Fibroblast of gingiva (primary cell): Measurements from ENCODE around the gene ARHGEF10L.
A peak's percentile ranks its signal among the peaks of the same experiment; 100 is the strongest.

Experiments used
- DNase-seq: peaks from one replicate; pipeline ENCODE4 v3.0.0-alpha.2; 2011; ENCODE audit warnings: low read depth

ARHGEF10L gene

DNA sequence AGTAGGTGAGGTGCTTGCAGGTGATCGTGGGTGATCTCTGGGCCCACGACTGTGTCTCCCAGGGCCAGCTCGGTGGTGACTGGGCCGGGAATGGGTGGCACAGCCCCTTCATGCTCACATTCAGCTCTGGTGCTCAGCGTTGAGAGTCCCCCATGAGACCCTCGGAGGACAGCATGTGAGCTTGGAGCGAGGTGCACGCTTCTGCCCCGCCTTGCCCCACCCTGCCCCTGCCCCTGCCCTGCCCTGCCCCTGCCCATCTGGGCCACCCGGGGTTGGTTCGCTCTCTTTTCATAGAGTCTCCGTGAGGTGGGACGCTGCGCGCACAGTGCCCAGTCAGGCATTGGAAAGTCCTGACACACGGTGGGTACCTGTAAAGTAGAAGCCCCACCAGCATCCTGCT is 140.4 kb downstream of the ARHGEF10L start:
- no peak for DNase-seq

DNA sequence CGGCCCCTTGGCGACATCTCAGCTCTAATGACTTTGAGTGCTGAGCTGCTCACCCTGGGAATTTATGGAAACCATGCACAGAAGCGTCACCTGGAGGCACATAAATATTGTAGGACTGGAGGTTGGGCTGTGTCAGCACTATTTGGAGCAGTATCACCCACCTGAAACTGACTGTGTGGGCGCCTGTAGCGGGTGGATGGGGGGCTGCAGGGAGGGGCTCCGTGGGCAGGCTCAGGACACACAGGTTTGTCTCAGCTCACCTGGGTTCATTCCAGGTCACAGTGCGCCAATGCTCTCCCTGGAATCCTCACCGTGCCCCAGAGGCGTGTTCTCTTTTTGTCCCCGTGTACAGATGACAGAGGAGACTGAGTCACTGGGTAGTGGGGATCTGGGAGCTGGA is 140.8 kb downstream of the ARHGEF10L start:
- DNase-seq, result no peak

DNA sequence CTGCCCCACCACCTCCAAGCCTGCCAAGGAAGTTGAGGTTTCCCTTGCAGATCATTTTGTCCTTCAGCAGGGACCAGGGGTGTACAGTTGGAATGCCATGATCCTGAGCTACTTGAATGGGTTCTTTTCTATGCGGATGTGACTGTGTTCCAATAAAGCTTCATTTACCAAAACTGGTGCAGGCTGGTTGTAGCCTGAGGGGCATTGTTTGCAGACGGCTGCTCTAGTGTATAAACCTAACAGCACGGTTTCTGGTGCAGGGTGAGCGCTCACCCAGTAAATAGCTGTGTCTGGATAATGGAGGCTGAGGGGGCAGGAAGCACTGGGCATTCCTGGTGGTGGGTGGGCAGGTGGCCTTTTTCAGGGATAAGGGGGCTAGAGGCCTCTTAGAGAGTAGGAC is 142.9 kb downstream of the ARHGEF10L start:
- DNase-seq, result no peak

DNA sequence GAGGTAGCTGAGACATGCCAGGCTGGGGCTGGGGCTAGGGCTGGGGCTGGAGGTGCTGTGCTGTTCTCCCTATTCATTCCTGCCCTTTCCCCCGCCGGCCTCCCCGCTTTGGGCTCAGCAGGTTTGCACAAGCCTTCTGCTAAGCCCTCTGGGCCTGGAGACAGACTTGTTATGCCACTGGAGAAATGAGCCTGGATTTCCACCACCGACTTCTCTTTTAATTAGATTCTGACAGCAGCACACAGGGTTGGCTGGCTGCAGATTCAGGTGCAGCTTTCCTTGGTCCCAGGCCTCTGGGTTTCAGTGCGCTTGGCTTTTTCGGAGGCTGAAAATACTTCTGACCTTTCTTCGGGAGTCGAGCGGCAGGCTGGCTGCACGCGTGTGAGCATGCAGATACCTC is 144.1 kb downstream of the ARHGEF10L start:
- no peak for DNase-seq

DNA sequence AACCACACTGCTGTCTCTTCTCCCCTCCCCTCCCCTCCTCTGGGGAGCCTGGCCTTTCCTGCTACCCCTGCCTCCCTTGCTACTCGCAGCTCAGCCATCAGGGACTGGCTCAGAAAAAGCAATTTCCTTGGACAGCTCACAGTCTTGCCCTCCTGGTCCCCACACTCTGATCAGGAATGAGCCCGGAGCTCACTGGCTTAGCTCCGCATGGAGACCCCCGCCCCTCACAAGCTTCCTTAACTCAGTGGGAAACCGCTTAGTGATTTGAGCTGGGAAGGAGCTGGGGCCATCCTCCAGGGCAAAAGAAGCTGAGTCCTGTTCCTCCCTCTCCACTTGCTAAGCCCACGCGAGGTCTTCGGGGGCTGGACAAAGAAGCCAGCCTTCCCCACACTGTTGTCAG is 145.3 kb downstream of the ARHGEF10L start:
- no peak for DNase-seq

DNA sequence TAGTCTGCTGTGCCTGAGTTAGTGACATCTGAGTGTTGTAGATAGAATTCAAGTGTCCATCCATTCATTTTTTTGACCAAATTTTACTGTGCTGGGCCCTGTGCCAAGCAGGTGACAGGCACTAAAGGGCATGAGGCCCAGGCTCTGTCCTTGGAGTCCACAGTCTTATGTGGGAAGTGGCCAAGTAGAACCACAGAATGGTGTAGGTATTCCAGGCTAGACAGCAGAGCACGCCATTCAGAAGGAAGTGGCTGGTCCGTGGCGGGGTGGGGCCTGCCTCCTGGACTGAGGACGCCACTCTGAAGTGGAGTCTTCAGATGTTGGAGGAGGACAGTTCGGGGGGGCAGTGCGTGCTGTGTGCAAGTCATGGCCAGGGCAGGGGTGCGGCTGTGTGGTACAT is 146.8 kb downstream of the ARHGEF10L start:
- no peak for DNase-seq

DNA sequence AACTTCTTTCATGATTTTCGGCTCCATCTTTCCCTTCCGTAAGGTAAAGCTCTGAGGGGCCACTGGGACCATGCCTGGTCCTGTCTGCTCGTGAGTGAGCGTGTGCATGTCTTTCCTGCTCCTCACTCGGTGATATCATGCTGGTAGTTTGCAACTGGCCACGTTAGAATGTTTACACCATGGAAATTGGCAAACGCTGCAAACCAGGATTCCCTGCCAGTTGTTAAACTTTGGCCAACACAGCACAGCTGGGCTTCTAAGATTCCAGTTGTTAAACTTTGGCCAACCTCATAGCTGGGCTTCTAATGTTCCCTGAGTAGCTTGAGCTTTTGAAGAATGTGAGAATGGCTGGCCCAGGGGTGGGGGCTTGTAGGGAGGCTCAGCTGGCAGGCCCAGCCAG is 147.6 kb downstream of the ARHGEF10L start:
- peak; percentile 70 for DNase-seq

DNA sequence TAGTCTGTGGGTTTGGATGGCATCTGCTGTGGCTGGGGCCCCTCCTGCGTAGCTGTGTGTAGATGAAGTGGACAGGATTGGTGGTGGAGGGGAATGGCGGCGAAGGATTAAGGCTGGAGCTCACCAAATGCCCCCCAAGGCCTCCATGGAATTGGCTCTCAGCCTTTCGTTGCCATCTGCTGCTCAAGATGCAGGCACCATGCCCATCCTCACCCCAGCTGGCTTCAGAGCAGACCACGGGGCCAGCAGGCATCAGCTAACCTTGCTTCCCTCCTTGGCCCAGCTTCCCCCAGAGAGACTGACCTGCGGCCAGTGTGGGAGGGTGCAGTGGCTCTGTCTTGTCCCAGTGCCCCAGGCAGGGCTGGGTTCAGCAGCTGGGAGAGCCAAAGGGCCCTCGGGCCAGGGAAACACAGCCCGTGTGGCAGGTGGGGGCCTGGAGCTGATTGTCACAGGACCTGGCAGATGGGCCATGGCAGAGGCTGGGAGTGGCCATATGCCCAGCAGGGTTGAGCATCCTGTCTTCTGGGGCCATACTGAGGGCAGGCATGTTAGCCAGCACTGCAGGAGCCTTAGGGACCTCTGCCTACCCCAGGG is 148.8 kb downstream of the ARHGEF10L start:
- no peak for DNase-seq

DNA sequence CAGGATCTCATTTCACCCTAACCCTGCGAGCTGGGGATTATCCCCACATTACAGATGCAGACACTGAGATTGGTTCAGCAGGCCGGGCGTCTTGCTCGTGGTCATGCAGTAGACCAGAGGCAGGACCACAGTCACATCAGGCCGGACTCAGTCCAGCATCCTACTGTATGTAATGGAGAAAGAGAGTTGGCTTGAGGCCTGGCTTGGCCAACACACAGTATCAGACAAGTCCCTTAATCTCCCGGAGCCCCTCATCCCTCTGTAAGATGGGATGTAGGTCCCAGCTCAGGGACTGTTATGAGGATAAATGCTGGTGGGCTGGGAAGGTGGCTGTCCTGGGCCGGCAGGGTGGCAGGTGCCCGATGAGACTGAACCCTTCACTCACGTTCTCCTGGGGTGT is 149.5 kb downstream of the ARHGEF10L start:
- no peak for DNase-seq

DNA sequence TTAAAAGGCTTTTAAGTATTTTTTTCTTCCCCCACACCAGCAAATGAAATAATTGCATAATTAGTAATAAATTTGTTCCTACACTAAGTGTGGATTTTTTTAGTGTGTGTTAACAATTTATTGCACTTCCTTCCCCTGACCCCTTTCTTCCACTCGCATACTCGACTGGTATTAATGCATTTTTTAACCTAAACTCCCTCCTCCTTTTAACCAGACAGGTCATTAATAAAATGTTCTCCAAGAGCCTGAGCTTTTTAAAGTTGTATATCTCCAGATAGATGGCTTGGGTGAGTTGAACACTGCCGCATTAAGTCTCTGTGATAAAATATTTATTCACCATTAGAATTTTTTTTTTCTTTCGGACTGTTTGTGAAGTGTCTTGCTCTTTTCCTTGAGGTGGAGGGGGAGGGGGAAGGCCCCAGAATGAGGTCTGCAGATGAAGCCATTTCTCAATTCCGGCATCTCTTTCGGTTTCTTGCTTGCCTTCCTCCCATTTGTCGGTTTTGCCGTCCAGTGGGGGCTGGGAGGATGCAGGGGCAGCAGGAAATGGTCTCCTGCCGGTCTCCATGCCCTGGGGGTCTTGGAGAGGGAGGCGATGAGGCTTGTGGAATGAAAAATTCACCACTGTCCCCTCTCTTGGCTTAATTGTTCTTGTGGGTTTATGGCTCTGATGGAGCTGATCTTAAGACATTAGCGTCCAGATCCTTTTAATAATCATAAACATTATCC is 151.6 kb downstream of the ARHGEF10L start:
- no peak for DNase-seq

DNA sequence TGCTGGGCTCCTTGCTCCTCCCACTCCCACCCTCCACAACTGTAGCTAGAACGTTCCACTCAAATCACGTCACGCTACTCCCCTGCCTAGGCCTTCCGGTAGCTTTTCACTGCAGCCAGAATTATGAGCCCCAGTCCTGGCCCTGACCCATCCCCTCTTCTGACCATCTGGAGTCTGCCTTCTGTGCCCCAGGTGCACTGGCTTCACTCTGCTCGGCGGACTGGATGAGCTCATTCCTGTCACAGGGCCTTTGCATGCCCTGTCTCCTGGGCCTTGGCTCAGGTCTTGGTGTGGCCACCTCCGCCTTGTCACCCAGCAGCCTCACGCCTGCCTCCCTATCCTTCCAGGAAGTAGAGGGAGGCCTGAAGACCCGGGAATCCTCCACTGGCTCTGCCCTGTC is 153.1 kb downstream of the ARHGEF10L start:
- no peak for DNase-seq

DNA sequence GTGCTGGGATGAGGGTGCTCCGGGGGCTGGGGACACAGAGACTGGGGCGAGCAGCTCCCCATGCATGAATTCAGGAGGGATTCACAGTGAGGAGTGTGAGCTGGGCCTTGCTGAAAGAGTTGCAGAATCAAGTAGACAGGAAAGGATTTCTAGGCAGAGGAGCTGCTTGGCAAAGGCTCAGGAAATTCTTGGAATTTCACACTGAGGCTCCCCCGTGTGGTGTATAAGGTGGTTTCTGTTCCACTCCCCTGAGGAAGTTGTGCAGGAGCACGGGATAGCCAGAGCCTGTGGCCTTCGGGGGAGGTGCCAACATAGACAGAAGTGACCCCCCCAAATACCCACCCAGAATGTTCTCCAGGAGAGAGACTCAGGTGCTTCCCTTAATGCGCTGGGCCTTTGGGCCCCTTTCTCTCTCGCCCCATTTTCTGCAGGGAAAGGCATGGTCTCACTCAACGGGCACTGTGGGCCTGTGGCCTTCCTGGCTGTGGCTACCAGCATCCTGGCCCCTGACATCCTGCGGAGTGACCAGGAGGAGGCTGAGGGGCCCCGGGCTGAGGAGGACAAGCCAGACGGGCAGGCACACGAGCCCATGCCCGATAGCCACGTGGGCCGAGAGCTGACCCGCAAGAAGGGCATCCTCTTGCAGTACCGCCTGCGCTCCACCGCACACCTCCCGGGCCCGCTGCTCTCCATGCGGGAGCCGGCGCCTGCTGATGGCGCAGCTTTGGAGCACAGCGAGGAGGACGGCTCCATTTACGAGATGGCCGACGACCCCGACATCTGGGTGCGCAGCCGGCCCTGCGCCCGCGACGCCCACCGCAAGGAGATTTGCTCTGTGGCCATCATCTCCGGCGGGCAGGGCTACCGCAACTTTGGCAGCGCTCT is 157.2 kb downstream of the ARHGEF10L start:
- DNase-seq, result peak; percentile 46

DNA sequence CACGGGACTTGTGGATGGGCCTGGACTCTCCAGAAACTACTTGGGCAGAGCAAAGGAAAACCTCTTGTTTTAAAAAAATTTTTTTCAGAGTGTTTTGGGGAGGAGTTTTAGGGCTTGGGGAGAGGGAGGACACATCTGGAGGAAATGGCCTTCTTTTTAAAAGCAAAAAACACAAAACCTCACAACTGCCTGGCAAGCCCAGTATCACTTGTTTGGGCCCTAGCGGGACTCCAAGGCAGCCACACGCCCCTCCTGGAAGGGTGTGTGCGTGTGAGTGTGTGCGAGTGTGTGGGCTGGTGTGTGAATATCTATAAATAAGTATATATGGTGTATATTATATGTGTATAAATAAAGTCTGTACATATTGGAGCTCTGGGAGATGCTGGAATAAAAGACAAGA is 158.0 kb downstream of the ARHGEF10L start:
- DNase-seq, result no peak

DNA sequence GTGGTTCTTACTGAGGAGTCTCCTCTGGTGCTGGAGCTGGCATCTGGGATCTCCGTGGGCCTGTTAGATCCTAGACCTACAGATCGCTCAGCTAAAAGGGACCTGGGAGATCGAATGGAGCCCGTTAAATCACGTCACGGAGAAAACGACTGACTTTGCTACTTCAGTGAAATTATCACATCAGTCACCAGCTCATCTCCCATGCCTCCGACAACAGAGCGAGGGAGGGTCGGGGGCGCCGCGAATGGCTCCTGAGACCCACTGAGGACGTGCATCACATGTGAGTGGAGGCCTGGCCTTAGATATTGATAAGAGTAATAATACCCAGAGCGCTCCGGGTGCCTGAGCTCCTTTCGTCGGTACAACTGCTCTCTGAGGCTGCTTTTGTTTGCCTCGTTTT is 160.1 kb downstream of the ARHGEF10L start:
- no peak for DNase-seq

DNA sequence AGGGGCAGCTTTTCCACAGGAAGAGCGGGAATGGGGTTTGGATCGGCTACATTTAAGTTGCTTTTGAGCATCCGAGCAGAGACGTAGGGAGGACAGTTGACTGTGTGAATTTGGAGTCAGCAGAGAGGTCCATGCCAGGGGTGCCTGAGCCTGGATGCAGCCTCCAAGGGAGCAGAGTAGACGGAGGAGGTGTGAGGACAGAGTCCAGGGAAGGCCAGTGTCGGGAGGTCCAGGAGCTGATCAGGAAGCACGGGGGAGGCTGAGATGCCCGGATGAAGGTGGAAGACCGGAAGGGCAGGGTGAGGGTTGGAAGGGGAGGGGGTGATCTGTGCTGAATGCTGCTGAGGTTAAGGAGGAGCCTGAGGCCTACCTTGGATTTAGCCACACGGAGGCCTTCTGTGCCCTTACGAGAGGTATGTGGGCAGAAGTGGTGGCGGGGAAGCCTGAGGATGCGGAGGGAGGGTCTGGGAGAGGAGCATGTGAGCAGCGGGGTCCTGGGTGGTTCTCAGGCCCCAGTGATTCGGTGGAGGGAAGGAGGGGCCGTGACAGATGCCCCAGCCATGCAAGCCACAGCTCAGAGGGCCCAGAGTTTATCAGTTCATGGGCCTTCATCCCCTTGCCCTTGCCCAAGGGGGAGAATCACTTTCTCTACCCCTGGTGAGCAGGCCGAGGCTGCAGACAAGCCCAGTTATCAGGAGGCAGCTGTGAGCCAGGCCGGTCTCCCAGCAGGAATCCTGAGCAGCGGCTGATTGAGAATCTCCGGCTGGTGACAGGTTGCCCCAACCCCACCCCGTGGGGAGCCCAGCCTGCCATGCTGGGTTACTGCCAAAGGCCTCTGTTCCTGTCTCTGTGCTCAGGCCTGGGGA is 161.7 kb downstream of the ARHGEF10L start:
- no peak for DNase-seq

DNA sequence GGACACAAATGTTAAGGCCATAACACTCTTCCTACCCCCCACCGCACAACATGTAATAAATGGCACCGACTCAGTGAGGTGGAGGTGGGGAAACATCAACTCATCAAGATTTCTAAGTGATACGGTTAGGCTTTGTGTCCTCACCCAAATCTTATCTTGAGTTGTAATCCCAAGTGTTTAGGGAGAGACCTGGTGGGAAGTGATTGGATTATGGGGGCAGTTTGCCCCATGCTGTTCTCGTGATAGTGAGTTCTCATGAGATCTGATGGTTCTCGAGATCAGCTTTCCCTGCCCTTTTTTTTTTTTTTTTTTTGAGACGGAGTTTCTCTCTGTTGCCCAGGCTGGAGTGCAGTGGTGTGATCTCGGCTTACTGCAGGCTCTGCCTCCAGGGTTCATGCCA is 164.7 kb downstream of the ARHGEF10L start:
- no peak for DNase-seq

DNA sequence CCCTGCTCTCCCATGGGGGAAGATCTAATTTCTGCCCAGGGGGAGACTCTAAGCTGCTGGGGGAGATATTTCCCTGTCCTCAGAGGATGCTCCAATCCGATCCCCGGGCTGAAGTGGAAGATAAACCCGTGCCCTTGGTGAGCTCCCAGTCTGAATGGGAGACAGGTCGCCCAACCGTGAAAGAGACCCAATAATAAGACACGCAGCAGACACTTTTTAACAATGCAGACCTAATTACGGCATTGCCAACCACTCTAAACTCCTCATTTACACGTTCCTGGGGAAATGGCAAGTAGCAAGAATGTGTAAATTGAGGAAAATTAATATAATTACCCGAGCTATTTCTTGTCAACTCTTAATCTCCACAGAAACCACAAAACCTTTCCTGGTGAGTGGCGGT is 166.9 kb downstream of the ARHGEF10L start:
- DNase-seq, result no peak

DNA sequence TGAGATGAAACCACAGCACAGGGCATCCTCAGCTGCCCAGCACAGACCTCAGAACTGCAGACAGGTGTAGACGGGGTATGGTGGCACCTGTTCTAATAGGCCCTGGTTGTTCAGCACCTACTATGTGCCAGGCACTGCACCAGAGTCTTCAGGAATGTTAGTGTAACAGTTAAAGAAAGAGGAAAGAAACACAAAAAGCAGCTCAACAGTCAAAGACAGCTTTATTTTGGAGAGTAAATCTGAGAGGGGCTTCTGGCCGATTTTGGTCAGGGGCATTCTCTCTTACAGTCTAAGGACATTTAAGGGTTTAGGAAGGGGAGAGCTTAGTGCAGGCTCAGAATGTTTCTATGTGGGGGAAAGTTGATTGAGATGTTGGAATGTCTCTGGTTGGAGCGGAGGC is 170.5 kb downstream of the ARHGEF10L start:
- no peak for DNase-seq

DNA sequence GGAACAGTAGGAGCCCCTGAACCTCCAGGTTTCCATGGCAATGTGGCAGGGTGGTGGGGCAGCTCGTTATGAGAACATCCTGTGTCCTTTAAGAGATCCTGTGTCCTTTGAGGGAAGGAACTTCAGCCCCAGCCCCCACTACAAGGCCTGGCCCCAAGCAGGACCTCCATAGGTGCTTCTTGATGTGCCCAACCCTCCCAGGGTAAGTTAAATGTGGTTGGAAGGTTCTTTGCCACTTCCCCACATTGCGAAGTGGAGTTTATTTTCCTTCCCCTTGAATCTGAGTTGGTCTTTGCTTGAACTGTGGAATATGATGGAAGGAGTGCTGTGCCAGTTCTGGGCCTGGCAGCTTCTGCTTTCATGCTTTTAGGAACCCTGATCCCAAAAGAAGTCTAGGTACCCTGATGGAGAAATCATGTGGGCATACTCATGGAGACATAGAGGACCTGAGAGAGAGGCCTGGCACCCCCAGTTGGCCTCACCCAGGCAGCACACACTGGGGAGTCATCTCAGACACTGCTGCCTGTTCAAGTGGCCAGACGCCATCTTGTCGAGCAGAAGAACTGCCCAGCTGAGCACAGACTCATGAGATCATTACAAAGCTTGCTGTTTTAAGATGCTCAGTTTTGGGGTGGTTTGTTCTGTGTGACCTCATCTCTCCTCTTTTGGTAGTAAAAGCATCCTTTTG is 171.5 kb downstream of the ARHGEF10L start:
- no peak for DNase-seq

DNA sequence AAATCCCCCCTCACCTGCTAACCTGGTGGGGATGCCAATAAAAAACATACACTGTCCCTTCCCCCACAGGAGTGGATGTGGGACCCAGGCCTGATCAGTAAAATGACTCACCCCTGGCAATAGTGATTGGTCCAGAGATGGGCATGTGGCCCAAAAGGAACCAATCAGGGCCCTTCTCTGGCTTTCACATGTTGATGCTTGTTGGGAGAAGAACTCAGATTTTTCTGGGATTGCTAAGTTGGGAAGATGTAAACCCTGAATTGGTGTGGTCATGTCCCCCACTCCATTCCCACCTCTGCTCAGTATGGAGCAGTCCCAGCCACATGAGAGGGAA is 172.0 kb downstream of the ARHGEF10L start:
- no peak for DNase-seq

DNA sequence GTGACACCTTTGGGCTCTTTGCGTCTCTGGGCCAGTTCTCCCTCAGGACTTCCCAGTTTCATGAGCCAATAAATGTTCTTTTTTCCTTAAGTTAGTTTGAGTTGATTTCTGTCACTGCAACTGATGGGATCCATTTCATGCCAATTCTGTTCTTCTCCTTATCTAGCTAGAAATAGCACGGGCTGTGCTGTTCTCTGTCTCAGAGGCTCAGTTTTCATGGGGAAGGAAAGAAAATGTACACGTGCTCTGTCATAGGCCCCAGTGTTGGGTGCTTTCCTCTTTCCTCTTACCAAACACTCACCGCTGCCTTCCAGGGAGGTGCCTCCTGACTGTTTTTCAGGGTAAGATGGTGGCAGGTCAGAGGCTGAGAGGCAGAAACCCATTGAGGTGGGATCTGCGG is 172.4 kb downstream of the ARHGEF10L start:
- DNase-seq, result no peak

DNA sequence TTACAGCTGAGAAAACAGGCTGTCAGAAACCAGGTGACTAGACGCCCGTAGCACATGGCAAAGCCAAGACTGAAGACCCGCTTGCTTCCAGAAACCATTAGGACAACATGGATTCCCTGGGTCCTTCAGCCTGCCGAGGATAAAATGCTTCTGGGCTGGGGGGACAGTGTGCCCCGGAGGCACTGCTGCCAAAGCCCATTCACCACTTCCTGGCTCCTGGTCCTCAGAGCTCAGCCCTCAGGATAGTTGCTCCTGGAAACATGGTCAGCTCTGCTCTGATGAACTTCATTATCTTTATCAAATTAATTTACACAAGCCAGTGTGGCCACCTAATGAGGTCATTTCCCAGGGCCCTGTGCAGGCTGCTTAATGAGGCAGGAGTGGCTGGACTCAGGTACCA is 174.5 kb downstream of the ARHGEF10L start:
- DNase-seq, result no peak
